Bronchial smooth muscle cell (primary cell): ENCODE results near the gene RCBTB1. TPM values are rescaled to one million over a fixed set of nuclear protein-coding genes. Genes with fewer than 3 reads are reported as not detected.

ENCODE experiments used
- total RNA-seq: library from RNA; depleted of rRNA; stranded (reverse); fragments of >200 nt; gene quantifications from 2 replicates; pipeline ENCODE4 v1.2.1, GENCODE V29; 2014

Gene RCBTB1
- 24.7 and 28.4 TPM in 2 replicates for total RNA-seq

DNA sequence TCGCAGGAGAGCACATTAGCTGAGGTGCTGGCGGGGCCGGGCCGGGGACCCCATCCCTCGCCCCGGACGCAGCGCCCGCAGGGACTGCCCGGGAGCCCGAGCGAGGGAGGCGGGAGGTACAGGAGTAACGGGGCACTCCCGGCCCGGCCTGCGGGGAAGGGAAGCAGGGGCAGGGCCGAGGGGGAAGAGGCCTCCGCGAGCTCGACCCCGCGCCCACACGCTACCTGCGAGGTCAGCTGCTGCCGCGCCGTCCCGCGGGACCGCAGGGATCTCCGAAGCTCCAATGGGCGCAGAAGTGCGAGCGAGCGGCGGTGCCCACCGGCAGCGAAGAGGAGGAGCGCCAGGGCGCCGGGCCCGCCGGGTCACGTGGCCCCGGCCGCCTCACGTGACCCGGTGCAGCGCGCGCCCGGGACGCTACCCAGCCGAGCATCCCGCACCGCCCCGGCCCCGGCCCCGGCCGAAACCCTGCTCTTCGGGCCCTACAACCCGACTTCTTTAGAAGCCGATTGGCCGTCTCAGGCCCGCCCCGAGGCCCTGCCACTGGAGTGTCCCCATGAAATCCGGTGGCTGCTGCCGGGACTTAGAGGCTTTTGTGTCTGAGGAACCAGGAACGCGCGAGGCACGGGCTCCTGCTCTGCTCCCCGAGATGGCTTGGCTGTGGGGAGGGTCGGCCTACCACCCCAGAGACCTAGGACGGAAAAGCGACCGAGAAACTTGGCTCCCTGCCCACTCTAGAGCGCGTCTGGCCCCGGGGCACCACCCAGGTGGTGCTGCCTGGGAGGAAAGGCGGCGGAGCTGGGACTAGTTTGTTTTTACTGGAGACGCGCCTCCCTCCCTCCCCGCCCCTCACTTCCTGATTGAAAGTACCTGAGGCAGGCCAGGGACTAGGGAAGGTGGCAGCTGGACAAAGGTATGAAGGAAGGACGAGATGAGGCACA lies at the start of gene RCBTB1:
Gene RCBTB1 (minus strand): TSS at position 339 of the 938 bp plus-strand sequence. CDS start 18,279 bp downstream, outside the sequence.

DNA sequence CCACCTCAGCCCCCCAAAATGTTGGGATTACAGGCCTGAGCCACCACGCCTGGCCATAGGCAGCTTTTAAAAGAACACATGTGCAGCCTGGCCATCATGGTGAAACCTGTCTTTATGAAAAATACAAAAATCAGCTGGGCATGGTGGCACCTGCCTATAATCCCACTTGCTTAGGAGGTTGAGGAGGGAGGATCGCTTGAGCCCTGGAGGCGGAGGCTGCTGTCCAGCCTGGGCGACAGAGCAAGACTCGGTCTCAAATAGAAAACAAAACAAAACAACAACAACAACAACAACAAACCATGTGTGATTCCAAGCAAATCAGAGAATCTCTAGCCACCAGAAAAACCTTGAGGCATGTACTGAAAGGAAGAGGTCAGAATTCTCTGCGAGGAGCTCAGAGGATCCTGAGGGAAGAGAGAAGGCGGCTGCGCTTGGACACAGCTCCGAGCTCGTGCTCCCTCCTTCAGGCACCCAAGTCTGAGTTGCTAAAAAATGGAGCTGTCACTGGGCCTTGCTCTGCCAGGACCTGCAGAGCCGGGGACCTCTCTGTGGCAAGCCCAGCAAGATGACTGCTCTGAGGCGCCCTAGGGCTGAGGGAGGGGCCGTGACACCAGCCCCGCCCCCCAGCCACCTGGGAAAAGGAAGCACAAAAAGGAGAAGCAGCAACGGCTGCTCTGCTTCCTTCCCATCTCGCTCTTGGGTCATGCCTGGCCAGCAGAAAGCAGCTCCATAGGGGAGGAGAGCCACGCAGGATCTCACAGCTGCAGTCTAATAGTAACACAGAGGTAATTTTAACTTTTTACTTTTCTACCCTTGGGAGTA lies 42.7 kb upstream of the RCBTB1 start, which contains the start of gene ARL11:
Gene ARL11 (plus strand): TSS at position 677 of the 822 bp plus-strand sequence. CDS start 1,941 bp downstream, outside the sequence.

GRCh38 chr13:49495783-49496762 lies 89.3 kb downstream of the RCBTB1 start, which contains the start of gene PHF11:
Gene PHF11, plus strand, starts transcription at chr13:49495953. Its CDS starts 49 bp downstream, at chr13:49496002.

Other genes with a start within 250 kb of the RCBTB1 start
- 10.7 TPM in 2 replicates for gene CAB39L, start 141.5 kb downstream of the RCBTB1 start, total RNA-seq
- 5.2 and 10.6 TPM in 2 replicates for gene SETDB2, start 141.3 kb downstream of the RCBTB1 start, total RNA-seq
- 11.9 and 14.7 TPM in 2 replicates for gene PHF11, start 89.6 kb downstream of the RCBTB1 start, total RNA-seq
- gene ARL11, start 42.9 kb upstream of the RCBTB1 start, total RNA-seq, result under 0.01 TPM in 1 of 2 replicates, not detected in the other
- 23.5 and 74.6 TPM in 2 replicates for gene EBPL, start 105.9 kb upstream of the RCBTB1 start, total RNA-seq
- gene KPNA3, start 207.1 kb upstream of the RCBTB1 start, total RNA-seq, result 18.5 and 24.9 TPM in 2 replicates